Activated CD4-positive, alpha-beta T cell treated with anti-CD3 and anti-CD28 coated beads, Interleukin-2, amount 10 ng/mL, durations not matched to agents 24 days and 14 days (primary cell): ENCODE results near the gene CFAP97. TPM values are rescaled to one million over a fixed set of nuclear protein-coding genes. Genes with fewer than 3 reads are reported as not detected.
"Not testable (repeated sequence)": the region's sequence is repeated elsewhere in the genome, so short reads cannot be mapped to it uniquely, and the experiment has no call there.

ENCODE experiments used
- DNase-seq: peaks from one replicate; pipeline ENCODE4 v3.0.0; 2022
- H3K27ac Mint-ChIP-seq: one replicate; pipeline ENCODE4 v1.8.0; 2022; ENCODE audit warnings: mild to moderate bottlenecking, mixed read lengths
- H3K27me3 Mint-ChIP-seq: one replicate; pipeline ENCODE4 v1.8.0; 2022; ENCODE audit warnings: mixed read lengths
- H3K36me3 Mint-ChIP-seq: one replicate; pipeline ENCODE4 v1.8.0; 2022; ENCODE audit warnings: low read depth, mild to moderate bottlenecking, mixed read lengths
- H3K4me1 Mint-ChIP-seq: one replicate; pipeline ENCODE4 v1.8.0; 2021; ENCODE audit warnings: mixed read lengths
- H3K4me3 Mint-ChIP-seq: one replicate; pipeline ENCODE4 v1.8.0; 2022; ENCODE audit warnings: mild to moderate bottlenecking, moderate library complexity, mixed read lengths
- H3K9me3 Mint-ChIP-seq: one replicate; pipeline ENCODE4 v1.8.0; 2021; ENCODE audit warnings: mixed read lengths
- intact Hi-C: fragments of 100-400 bp; cut with micrococcal nuclease; formaldehyde crosslinking; loops from one replicate; pipeline ENCODE4 v1.15.1; 2023
- total RNA-seq: library from RNA; stranded (reverse); gene quantifications from 2 replicates; pipeline ENCODE4 v1.2.3, GENCODE V29; 2022

CFAP97 gene
- 56.6 and 59.3 TPM in 2 replicates for total RNA-seq

- Mint-ChIP-seq H3K4me1 (peaks cover 36% of the 10 kb centered on the region), H3K9me3 (no peaks in the 10 kb centered on the region), H3K27me3 (no peaks in the 10 kb centered on the region), H3K27ac (peak within 1 kb of the TSS; percentile 99), H3K36me3 (peaks cover 18% of the 10 kb centered on the region), H3K4me3 (peak within 1 kb of the TSS; percentile 97)
- DNase-seq = peak; percentile 95
- intact Hi-C loops = loop anchor here (1.0 to 10.0 kb wide), 7 partner anchors 193 to 1701 kb away; partner anchors contain the start of genes ACSL1, ANKRD37, CENPU and CYP4V2
Observed at GRCh38 chr4:185203486-185204237, at the start of gene CFAP97. Gene CFAP97, minus strand, starts transcription at chr4:185204000. Its CDS starts 12,804 bp downstream, at chr4:185191196.

GRCh38 chr4:185249105-185249504, 45.3 kb upstream of the CFAP97 start:
- Mint-ChIP-seq H3K4me1 (peaks cover 25% of the 10 kb centered on the region), H3K27me3 (no peaks in the 10 kb centered on the region), H3K9me3 (no peaks in the 10 kb centered on the region), H3K36me3 (peaks cover 17% of the 10 kb centered on the region), H3K27ac (no peak overlapping the region), H3K4me3 (no peak overlapping the region)
- intact Hi-C loops = no loop called here
- DNase-seq = no peak

- intact Hi-C loops = no loop called here
- DNase-seq = no peak
- H3K4me3 Mint-ChIP-seq = no peak overlapping the region
- H3K27ac Mint-ChIP-seq = no peak overlapping the region
- H3K36me3 Mint-ChIP-seq = peaks cover 15% of the 10 kb centered on the region
- no peaks in the 10 kb centered on the region for H3K27me3 Mint-ChIP-seq
- H3K9me3 Mint-ChIP-seq = no peaks in the 10 kb centered on the region
- H3K4me1 Mint-ChIP-seq = peaks cover 22% of the 10 kb centered on the region
Observed at GRCh38 chr4:185248393-185249039, 44.7 kb upstream of the CFAP97 start.

- no peak overlapping the region for H3K4me3 Mint-ChIP-seq
Observed at GRCh38 chr4:185247151-185247550, 43.4 kb upstream of the CFAP97 start.

GRCh38 chr4:185246453-185246852, 42.7 kb upstream of the CFAP97 start:
- H3K36me3 Mint-ChIP-seq = peaks cover 13% of the 10 kb centered on the region
- DNase-seq = no peak
- no peaks in the 10 kb centered on the region for H3K27me3 Mint-ChIP-seq
- H3K9me3 Mint-ChIP-seq = no peaks in the 10 kb centered on the region
- intact Hi-C loops = no loop called here
- H3K4me1 Mint-ChIP-seq = peaks cover 21% of the 10 kb centered on the region
- H3K4me3 Mint-ChIP-seq = no peak overlapping the region
- H3K27ac Mint-ChIP-seq = no peak overlapping the region

More at GRCh38 chr4:185247151-185247550, 43.4 kb upstream of the CFAP97 start:
- DNase-seq = no peak
- peaks cover 25% of the 10 kb centered on the region for H3K4me1 Mint-ChIP-seq
- H3K27ac Mint-ChIP-seq = peak overlapping the region; percentile 59
- intact Hi-C loops = no loop called here
- H3K36me3 Mint-ChIP-seq = peaks cover 13% of the 10 kb centered on the region
- H3K27me3 Mint-ChIP-seq = no peaks in the 10 kb centered on the region
- H3K9me3 Mint-ChIP-seq = no peaks in the 10 kb centered on the region

- no peaks in the 10 kb centered on the region for H3K27me3 Mint-ChIP-seq
- peaks cover 16% of the 10 kb centered on the region for H3K4me1 Mint-ChIP-seq
- H3K27ac Mint-ChIP-seq = no peak overlapping the region
- intact Hi-C loops = no loop called here
- H3K4me3 Mint-ChIP-seq = no peak overlapping the region
- no peaks in the 10 kb centered on the region for H3K9me3 Mint-ChIP-seq
- peaks cover 13% of the 10 kb centered on the region for H3K36me3 Mint-ChIP-seq
- DNase-seq = no peak
Observed at GRCh38 chr4:185244763-185245162, 41.0 kb upstream of the CFAP97 start.

GRCh38 chr4:185243879-185244278, 40.1 kb upstream of the CFAP97 start:
- peaks cover 15% of the 10 kb centered on the region for H3K4me1 Mint-ChIP-seq
- H3K4me3 Mint-ChIP-seq = no peak overlapping the region
- H3K27me3 Mint-ChIP-seq = no peaks in the 10 kb centered on the region
- no peaks in the 10 kb centered on the region for H3K9me3 Mint-ChIP-seq
- intact Hi-C loops = no loop called here
- DNase-seq = no peak
- H3K27ac Mint-ChIP-seq = no peak overlapping the region
- peaks cover 9% of the 10 kb centered on the region for H3K36me3 Mint-ChIP-seq

- Mint-ChIP-seq H3K4me1 (peaks cover 22% of the 10 kb centered on the region), H3K36me3 (peaks cover 12% of the 10 kb centered on the region), H3K4me3 (no peak overlapping the region), H3K27ac (no peak overlapping the region), H3K27me3 (no peaks in the 10 kb centered on the region), H3K9me3 (peaks cover 7% of the 10 kb centered on the region)
- intact Hi-C loops = no loop called here
- no peak for DNase-seq
Observed at GRCh38 chr4:185242749-185243533, 39.1 kb upstream of the CFAP97 start.

- H3K4me3 Mint-ChIP-seq, intact Hi-C loops, DNase-seq, H3K9me3 Mint-ChIP-seq, H3K27ac Mint-ChIP-seq, H3K36me3 Mint-ChIP-seq, H3K27me3 Mint-ChIP-seq: not testable (repeated sequence)
- peaks cover 11% of the 10 kb centered on the region for H3K4me1 Mint-ChIP-seq
Observed at GRCh38 chr4:185240486-185240885, 36.7 kb upstream of the CFAP97 start.

- H3K27me3 Mint-ChIP-seq = no peaks in the 10 kb centered on the region
- H3K27ac Mint-ChIP-seq = peak overlapping the region; percentile 73
- H3K9me3 Mint-ChIP-seq = peaks cover 7% of the 10 kb centered on the region
- DNase-seq = no peak
- peaks cover 7% of the 10 kb centered on the region for H3K36me3 Mint-ChIP-seq
- intact Hi-C loops = loop anchor here (1.0 kb wide), 1 partner anchor 22 kb away; no protein-coding TSS in a partner anchor
- no peak overlapping the region for H3K4me3 Mint-ChIP-seq
- peaks cover 11% of the 10 kb centered on the region for H3K4me1 Mint-ChIP-seq
Observed at GRCh38 chr4:185238750-185239149, 35.0 kb upstream of the CFAP97 start.

GRCh38 chr4:185238215-185238681, 34.4 kb upstream of the CFAP97 start:
- H3K36me3 Mint-ChIP-seq = peaks cover 7% of the 10 kb centered on the region
- DNase-seq = no peak
- no peaks in the 10 kb centered on the region for H3K27me3 Mint-ChIP-seq
- H3K9me3 Mint-ChIP-seq = peaks cover 7% of the 10 kb centered on the region
- H3K4me1 Mint-ChIP-seq = peaks cover 10% of the 10 kb centered on the region
- peak overlapping the region; percentile 73 for H3K27ac Mint-ChIP-seq
- intact Hi-C loops = loop anchor here (1.0 kb wide), 1 partner anchor 22 kb away; no protein-coding TSS in a partner anchor
- H3K4me3 Mint-ChIP-seq = no peak overlapping the region

- H3K4me1 Mint-ChIP-seq = peaks cover 13% of the 10 kb centered on the region
- peaks cover 7% of the 10 kb centered on the region for H3K9me3 Mint-ChIP-seq
- intact Hi-C loops = no loop called here
- H3K36me3 Mint-ChIP-seq = peaks cover 7% of the 10 kb centered on the region
- no peak overlapping the region for H3K4me3 Mint-ChIP-seq
- no peak for DNase-seq
- H3K27ac Mint-ChIP-seq = no peak overlapping the region
- no peaks in the 10 kb centered on the region for H3K27me3 Mint-ChIP-seq
Observed at GRCh38 chr4:185237175-185237574, 33.4 kb upstream of the CFAP97 start.

- Mint-ChIP-seq H3K4me1 (peaks cover 13% of the 10 kb centered on the region), H3K27ac (no peak overlapping the region), H3K9me3 (peaks cover 7% of the 10 kb centered on the region), H3K4me3 (no peak overlapping the region), H3K27me3 (no peaks in the 10 kb centered on the region), H3K36me3 (peaks cover 7% of the 10 kb centered on the region)
- no peak for DNase-seq
- intact Hi-C loops = no loop called here
Observed at GRCh38 chr4:185235843-185236503, 32.2 kb upstream of the CFAP97 start.
